GM21619 (cell line): ENCODE measurements around the gene MEGF6.

Experiments
- ATAC-seq: cut with Tn5 transposase; IDR thresholded peaks from one replicate; pipeline ENCODE4 v1.9.1; 2021; ENCODE audit not compliant: unreplicated experiment

Gene MEGF6

DNA sequence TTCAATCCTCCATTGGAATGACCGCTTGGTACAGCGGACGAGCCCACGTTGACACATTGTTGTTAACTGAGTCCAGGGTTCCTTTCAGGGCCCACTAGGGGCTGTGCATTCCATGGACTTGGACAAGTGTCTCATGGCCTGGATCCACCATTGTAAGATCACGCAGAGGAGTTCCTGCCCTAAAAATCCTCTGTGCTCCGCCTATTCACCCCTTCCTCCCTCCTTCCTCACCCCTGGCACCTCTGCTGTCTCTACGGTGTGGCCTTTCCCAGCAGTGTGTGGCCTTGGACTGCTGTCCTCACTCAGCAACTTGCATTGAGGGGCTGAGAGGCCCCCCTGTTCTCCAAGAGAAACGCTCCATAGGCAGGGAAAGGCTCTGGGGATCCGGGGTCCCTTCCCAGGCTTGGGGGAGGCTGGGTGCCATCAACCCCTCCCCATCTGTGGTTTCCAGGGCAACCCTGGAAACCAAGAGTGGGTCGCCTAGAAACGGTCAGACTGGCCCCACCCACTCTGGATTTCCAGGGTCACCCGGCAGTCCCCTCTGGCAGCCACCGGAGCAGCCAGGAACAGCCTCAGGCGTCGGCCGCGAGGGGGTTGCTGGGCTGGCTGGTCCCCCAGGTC lies 50.9 kb downstream of the MEGF6 start:
- ATAC-seq: no peak

DNA sequence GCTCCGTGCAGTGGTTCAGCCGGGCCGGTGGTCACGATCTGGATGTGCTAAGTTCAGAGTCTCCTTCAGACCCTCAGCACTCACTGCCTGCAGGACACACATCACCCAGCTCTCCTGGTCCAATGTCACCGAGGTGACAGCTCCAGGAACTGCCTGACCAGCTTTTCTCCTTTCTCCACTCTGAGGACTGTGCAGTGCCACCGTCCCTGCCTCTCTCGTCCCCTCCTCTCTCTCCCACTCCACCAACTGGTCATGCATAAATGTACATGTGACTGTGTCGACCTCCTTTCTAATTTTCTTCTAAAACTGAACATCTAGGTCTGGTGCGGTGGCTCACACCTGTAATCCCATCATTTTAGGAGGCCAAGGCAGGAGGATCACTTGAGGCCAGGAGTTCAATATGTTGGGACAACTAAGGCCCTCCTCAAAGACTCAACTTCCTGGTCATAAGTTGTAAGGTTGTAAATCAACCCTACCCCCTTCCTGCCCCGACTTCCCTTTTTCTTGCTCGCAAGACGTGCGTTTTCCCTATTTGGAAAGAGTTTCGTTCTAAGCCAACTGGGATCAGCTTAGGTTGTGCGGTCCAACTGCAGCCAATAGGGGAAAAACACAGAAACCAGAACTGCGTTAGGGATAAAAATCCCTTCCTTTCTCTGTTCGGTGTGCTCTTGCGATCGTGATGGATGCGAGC lies 53.1 kb downstream of the MEGF6 start:
- ATAC-seq: no peak

GRCh38 chr1:3557366-3557765 lies 53.9 kb downstream of the MEGF6 start:
- ATAC-seq: no peak

DNA sequence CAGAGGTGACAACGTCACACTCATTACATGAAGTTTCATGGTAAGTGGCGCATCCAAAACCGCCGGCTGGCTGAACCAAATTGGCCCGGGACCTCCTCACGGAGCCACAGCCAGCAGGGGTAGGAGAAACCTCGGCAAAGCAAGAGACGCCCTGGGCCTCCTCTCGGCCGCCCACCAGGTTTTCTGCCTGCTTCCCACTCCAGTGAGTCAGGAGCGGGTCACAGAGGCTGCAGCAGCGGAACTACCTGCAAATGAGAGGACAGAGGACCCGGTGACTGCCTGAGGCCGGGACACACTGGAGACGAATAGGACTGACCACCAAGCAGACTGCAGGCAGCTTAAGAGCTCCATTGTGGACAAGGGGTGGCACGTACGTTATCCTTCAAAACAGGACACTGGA lies 55.0 kb downstream of the MEGF6 start:
- ATAC-seq: no peak

- ATAC-seq: no peak
Measured at GRCh38 chr1:3555131-3555920, 56.0 kb downstream of the MEGF6 start.

GRCh38 chr1:3553940-3554223 lies 57.4 kb downstream of the MEGF6 start:
- ATAC-seq: no peak

DNA sequence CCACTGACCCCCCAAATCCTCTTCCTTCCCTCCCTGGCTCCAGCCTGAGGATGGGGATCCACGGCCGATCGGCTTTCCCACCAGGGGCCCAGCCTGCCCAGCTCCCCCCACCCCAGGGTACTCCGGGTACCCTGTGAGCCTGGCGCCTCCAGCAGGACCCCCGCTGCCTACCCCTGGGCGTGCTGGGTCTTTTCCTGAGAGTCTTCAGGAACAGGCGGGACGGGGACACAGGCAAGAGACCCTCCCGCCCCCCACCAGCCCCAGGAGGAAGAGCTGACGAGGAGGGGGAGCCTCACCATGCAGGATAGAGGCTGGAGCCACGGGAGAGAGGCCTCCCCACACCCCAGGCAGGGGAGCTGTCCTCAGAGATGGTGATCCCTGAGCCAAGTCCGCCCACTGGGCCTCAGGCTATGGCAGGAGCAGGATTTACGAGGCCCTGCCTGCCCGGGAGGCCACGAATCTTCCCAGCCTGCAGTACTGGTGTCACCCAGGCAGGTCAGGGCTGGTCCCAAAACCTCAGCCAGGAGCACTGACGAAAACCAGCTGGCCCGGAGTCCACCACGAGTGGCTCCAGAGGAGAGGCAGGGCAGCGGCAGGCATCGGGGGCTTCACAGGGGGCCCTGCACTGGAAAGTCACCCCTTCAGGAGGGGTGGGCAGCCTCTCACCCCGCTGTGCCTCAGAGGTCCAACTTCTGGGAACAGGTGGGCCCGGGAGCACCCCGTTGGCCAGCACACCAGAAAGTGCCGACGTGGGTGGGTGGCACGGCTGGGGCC lies 58.0 kb downstream of the MEGF6 start:
- ATAC-seq: no peak

GRCh38 chr1:3552751-3553150 lies 58.6 kb downstream of the MEGF6 start:
- no peak for ATAC-seq

- ATAC-seq: no peak
Measured at GRCh38 chr1:3552176-3552575, 59.1 kb downstream of the MEGF6 start.

- ATAC-seq: no peak
Measured at GRCh38 chr1:3551711-3552110, 59.6 kb downstream of the MEGF6 start.

- no peak for ATAC-seq
Measured at GRCh38 chr1:3551290-3551678, 60.0 kb downstream of the MEGF6 start.

- no peak for ATAC-seq
Measured at GRCh38 chr1:3550511-3551289, 60.6 kb downstream of the MEGF6 start.

DNA sequence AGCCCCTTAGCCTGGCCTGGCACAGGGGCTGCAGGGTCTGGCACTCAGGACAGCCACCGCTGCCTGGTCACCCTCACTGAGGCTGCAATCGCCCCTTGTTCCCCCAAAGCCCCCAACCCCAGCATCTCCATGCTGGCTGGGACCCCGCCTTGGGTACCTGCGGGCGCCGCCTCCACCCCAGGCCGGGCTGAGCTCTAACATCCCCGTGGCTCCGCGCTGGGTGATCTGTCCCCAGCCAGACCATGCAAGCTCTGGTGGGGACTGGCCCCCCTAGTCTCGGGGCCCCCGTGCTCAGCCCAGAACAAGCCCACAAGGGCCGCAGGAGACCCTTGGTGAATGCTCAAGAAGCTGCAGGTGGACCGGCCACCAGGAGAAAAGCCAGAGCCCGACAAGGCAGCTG lies 62.4 kb downstream of the MEGF6 start:
- no peak for ATAC-seq

GRCh38 chr1:3548156-3548893 lies 63.0 kb downstream of the MEGF6 start:
- ATAC-seq: no peak

- ATAC-seq: no peak
Measured at GRCh38 chr1:3547055-3548005, 64.0 kb downstream of the MEGF6 start.

GRCh38 chr1:3546048-3546384 lies 65.3 kb downstream of the MEGF6 start:
- no peak for ATAC-seq

- ATAC-seq: no peak
Measured at GRCh38 chr1:3545363-3546047, 65.8 kb downstream of the MEGF6 start.
